Astrocyte (in vitro differentiated cells and primary cell): ENCODE measurements around the gene P3H4.

Source experiments
- EZH2 ChIP-seq: IDR thresholded peaks from 2 replicates; pipeline ENCODE4 v1.6.1; 2012; ENCODE audit warnings: mild to moderate bottlenecking, low read length, inconsistent platforms; ENCODE audit not compliant: insufficient read depth
- TF ChIP-seq, protein P1 (sequence below): IDR thresholded peaks from 2 replicates; pipeline ENCODE4 v1.5.1; 2011; ENCODE audit warnings: low read depth, mild to moderate bottlenecking, inconsistent platforms, low read length, moderate library complexity; ENCODE audit not compliant: insufficient read depth

DNA sequence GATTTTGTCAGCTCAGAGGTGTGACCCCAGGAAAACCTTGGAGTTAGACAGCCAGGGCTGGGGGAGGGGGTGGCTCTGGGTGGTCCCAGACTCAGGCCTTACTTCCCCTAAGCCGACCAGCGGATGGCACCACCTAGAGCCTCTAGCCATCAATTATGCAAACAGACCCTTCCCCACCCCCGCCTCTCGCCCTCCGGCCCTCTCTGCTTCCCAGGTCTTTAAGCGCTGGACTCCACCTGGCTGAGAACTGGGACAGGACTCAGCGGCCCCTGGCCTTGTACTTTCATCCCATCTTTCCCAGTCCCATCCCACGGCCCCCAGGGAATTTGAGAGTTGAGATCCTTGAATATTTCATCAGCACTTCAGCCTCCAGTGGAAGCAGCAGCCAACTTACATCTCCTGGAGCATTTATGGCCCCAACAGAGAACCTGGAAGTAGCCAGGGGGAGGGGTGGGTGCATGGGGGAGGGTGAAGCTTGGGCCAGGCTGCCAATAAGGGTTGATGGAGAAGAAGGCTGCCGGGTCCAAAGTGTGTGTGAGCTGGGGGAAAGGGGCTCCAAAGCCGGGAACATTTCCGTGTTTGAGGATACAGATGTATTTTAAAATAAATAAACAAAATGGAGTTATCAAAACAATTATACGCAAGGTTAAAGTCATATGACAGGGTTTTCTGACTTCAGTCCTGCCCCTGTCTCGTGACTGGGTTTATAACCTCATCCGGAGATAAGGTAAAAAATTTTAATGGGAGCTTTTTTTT is 17.8 kb downstream of the P3H4 start:
- TF ChIP-seq, protein P1, sequence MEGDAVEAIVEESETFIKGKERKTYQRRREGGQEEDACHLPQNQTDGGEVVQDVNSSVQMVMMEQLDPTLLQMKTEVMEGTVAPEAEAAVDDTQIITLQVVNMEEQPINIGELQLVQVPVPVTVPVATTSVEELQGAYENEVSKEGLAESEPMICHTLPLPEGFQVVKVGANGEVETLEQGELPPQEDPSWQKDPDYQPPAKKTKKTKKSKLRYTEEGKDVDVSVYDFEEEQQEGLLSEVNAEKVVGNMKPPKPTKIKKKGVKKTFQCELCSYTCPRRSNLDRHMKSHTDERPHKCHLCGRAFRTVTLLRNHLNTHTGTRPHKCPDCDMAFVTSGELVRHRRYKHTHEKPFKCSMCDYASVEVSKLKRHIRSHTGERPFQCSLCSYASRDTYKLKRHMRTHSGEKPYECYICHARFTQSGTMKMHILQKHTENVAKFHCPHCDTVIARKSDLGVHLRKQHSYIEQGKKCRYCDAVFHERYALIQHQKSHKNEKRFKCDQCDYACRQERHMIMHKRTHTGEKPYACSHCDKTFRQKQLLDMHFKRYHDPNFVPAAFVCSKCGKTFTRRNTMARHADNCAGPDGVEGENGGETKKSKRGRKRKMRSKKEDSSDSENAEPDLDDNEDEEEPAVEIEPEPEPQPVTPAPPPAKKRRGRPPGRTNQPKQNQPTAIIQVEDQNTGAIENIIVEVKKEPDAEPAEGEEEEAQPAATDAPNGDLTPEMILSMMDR, result no peak
- no peak for TF ChIP-seq EZH2
